ENCODE measurements around the gene RAB6B. TPM values are rescaled to one million over a fixed set of nuclear protein-coding genes. Genes with fewer than 3 reads are reported as not detected.

The RAB6B gene
- total RNA-seq, 1 experiment from 2014 or later = 18.0 TPM

DNA sequence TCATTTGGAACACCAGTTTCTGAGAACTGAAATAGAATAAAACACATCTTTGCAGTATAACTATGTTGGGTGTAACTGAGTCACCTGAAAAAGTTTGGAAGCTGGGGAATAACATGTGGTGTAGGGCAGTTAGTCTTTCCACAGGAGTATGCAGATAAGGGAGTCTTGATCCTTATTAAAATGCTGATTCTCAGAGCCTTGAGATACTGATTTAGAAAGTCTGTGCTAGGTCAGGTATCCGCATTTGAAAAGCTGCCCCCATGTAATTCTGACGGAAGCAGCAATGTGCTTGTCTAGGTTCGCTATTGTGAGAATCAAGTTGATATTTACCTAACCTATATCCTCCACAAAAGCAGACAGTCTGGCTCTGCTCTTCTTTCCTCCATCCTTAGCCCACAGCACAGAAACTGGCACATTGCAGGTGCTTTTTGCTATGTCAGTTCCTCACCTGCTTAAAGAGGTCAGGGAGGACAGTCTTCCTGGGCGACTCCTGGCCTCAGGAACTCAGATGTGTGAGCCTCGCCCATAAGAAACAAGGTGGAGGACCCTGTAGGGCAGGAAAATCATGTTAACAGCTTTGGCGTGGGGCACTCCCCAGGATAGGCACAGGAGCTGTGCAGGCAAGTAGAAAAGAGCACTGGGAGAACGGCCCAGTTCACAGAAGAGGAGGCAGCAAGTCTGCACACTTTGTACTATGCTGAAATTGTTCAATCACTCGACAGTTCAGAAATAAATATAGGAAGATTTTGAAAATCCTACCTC lies 117.7 kb downstream of the RAB6B start:
- no peak overlapping the region for H3K4me3 Mint-ChIP-seq
- ChIA-PET POLR2A (no interaction called here), CTCF (no interaction called here)
- no peak overlapping the region for H3K27ac Mint-ChIP-seq
- peak; percentile 58; the same call in 1 of the 2 replicates for ATAC-seq
- H3K9me3 Mint-ChIP-seq = peaks cover 8% of the 10 kb centered on the region; the same call in 1 of the 2 replicates
- H3K36me3 Mint-ChIP-seq = no peaks in the 10 kb centered on the region
- no peaks in the 10 kb centered on the region for H3K27me3 Mint-ChIP-seq (ENCODE audit: low read depth)
- DNase-seq (ENCODE audit: low spot score) = no peak
- TF ChIP-seq, protein P1, sequence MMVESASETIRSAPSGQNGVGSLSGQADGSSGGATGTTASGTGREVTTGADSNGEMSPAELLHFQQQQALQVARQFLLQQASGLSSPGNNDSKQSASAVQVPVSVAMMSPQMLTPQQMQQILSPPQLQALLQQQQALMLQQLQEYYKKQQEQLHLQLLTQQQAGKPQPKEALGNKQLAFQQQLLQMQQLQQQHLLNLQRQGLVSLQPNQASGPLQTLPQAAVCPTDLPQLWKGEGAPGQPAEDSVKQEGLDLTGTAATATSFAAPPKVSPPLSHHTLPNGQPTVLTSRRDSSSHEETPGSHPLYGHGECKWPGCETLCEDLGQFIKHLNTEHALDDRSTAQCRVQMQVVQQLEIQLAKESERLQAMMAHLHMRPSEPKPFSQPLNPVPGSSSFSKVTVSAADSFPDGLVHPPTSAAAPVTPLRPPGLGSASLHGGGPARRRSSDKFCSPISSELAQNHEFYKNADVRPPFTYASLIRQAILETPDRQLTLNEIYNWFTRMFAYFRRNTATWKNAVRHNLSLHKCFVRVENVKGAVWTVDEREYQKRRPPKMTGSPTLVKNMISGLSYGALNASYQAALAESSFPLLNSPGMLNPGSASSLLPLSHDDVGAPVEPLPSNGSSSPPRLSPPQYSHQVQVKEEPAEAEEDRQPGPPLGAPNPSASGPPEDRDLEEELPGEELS (CRISPR knock-in tag; IDR thresholded peaks at IDR 0.05) = no peak
- TF ChIP-seq, protein P2, sequence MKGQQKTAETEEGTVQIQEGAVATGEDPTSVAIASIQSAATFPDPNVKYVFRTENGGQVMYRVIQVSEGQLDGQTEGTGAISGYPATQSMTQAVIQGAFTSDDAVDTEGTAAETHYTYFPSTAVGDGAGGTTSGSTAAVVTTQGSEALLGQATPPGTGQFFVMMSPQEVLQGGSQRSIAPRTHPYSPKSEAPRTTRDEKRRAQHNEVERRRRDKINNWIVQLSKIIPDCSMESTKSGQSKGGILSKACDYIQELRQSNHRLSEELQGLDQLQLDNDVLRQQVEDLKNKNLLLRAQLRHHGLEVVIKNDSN (CRISPR knock-in tag; IDR thresholded peaks at IDR 0.05) = 0 out of 2 replicates have a peak, but pooled peaks have one; percentile 10
- no peak for TF ChIP-seq ZNF219 (CRISPR knock-in tag; IDR thresholded peaks at IDR 0.05; ENCODE audit: borderline replicate concordance)
- H3K4me1 Mint-ChIP-seq = peaks cover 11% of the 10 kb centered on the region

DNA sequence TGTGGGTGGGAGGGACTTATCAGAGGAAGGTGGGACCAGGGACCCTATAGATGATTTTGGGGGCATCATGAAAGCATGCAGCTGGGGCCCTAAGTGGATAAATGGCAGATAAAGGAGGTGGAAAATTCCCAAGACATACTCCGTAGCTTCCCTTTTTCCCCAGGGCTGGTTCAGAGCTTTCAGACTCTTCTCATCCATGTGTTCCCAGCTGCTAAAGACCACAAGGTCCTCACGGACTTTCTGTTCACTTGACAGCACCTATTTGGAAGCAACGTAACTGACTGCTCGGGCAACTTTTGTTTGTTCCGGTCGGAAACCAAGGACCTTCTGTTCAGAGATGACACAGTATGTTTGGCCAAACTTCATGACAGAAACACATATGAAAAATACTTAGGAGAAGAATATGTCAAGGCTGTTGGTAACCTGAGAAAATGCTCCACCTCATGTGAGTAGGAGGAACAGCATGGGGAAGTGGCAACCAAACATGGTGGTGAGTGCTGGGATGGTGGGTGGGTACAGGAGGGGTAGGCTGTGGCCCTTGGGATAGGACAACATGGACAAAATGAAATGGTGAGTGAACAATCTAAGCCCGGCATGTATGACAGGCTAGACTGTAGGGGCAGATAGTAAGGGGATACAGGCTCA lies 118.8 kb downstream of the RAB6B start:
- POLR2A ChIA-PET = no interaction called here
- CTCF ChIA-PET = no interaction called here
- TF ChIP-seq, protein P3, sequence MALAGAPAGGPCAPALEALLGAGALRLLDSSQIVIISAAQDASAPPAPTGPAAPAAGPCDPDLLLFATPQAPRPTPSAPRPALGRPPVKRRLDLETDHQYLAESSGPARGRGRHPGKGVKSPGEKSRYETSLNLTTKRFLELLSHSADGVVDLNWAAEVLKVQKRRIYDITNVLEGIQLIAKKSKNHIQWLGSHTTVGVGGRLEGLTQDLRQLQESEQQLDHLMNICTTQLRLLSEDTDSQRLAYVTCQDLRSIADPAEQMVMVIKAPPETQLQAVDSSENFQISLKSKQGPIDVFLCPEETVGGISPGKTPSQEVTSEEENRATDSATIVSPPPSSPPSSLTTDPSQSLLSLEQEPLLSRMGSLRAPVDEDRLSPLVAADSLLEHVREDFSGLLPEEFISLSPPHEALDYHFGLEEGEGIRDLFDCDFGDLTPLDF (CRISPR knock-in tag; IDR thresholded peaks at IDR 0.05) = no peak
- TF ChIP-seq, protein P2 (CRISPR knock-in tag; IDR thresholded peaks at IDR 0.05) = no peak
- TF ChIP-seq ETV6 (CRISPR knock-in tag; IDR thresholded peaks at IDR 0.05) (no peak), GTF2I (CRISPR knock-in tag; conservative IDR thresholded peaks at IDR 0.05) (no peak), FOXJ3 (CRISPR knock-in tag; IDR thresholded peaks at IDR 0.05; ENCODE audit: borderline replicate concordance) (no peak), SMAD3 (CRISPR knock-in tag; IDR thresholded peaks at IDR 0.05; ENCODE audit: borderline replicate concordance) (no peak), ZBTB21 (CRISPR knock-in tag; IDR thresholded peaks at IDR 0.05; ENCODE audit: borderline replicate concordance) (no peak), MXD4 (CRISPR knock-in tag; IDR thresholded peaks at IDR 0.05; ENCODE audit: borderline replicate concordance) (no peak), TEAD4 (CRISPR knock-in tag; IDR thresholded peaks at IDR 0.05) (no peak), NFYB (CRISPR knock-in tag; conservative IDR thresholded peaks at IDR 0.05; ENCODE audit: low read depth) (no peak), ESRRA (CRISPR knock-in tag; IDR thresholded peaks at IDR 0.05; ENCODE audit: borderline replicate concordance) (no peak)
- TF ChIP-seq, protein P4, sequence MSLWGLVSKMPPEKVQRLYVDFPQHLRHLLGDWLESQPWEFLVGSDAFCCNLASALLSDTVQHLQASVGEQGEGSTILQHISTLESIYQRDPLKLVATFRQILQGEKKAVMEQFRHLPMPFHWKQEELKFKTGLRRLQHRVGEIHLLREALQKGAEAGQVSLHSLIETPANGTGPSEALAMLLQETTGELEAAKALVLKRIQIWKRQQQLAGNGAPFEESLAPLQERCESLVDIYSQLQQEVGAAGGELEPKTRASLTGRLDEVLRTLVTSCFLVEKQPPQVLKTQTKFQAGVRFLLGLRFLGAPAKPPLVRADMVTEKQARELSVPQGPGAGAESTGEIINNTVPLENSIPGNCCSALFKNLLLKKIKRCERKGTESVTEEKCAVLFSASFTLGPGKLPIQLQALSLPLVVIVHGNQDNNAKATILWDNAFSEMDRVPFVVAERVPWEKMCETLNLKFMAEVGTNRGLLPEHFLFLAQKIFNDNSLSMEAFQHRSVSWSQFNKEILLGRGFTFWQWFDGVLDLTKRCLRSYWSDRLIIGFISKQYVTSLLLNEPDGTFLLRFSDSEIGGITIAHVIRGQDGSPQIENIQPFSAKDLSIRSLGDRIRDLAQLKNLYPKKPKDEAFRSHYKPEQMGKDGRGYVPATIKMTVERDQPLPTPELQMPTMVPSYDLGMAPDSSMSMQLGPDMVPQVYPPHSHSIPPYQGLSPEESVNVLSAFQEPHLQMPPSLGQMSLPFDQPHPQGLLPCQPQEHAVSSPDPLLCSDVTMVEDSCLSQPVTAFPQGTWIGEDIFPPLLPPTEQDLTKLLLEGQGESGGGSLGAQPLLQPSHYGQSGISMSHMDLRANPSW (CRISPR knock-in tag; conservative IDR thresholded peaks at IDR 0.05; ENCODE audit: low read depth) = no peak
- TF ChIP-seq, protein P5, sequence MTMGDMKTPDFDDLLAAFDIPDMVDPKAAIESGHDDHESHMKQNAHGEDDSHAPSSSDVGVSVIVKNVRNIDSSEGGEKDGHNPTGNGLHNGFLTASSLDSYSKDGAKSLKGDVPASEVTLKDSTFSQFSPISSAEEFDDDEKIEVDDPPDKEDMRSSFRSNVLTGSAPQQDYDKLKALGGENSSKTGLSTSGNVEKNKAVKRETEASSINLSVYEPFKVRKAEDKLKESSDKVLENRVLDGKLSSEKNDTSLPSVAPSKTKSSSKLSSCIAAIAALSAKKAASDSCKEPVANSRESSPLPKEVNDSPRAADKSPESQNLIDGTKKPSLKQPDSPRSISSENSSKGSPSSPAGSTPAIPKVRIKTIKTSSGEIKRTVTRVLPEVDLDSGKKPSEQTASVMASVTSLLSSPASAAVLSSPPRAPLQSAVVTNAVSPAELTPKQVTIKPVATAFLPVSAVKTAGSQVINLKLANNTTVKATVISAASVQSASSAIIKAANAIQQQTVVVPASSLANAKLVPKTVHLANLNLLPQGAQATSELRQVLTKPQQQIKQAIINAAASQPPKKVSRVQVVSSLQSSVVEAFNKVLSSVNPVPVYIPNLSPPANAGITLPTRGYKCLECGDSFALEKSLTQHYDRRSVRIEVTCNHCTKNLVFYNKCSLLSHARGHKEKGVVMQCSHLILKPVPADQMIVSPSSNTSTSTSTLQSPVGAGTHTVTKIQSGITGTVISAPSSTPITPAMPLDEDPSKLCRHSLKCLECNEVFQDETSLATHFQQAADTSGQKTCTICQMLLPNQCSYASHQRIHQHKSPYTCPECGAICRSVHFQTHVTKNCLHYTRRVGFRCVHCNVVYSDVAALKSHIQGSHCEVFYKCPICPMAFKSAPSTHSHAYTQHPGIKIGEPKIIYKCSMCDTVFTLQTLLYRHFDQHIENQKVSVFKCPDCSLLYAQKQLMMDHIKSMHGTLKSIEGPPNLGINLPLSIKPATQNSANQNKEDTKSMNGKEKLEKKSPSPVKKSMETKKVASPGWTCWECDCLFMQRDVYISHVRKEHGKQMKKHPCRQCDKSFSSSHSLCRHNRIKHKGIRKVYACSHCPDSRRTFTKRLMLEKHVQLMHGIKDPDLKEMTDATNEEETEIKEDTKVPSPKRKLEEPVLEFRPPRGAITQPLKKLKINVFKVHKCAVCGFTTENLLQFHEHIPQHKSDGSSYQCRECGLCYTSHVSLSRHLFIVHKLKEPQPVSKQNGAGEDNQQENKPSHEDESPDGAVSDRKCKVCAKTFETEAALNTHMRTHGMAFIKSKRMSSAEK (CRISPR knock-in tag; IDR thresholded peaks at IDR 0.05; ENCODE audit: borderline replicate concordance) = no peak
- TF ChIP-seq, protein P6, sequence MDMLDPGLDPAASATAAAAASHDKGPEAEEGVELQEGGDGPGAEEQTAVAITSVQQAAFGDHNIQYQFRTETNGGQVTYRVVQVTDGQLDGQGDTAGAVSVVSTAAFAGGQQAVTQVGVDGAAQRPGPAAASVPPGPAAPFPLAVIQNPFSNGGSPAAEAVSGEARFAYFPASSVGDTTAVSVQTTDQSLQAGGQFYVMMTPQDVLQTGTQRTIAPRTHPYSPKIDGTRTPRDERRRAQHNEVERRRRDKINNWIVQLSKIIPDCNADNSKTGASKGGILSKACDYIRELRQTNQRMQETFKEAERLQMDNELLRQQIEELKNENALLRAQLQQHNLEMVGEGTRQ (CRISPR knock-in tag; IDR thresholded peaks at IDR 0.05) = no peak
- TF ChIP-seq, protein P7, sequence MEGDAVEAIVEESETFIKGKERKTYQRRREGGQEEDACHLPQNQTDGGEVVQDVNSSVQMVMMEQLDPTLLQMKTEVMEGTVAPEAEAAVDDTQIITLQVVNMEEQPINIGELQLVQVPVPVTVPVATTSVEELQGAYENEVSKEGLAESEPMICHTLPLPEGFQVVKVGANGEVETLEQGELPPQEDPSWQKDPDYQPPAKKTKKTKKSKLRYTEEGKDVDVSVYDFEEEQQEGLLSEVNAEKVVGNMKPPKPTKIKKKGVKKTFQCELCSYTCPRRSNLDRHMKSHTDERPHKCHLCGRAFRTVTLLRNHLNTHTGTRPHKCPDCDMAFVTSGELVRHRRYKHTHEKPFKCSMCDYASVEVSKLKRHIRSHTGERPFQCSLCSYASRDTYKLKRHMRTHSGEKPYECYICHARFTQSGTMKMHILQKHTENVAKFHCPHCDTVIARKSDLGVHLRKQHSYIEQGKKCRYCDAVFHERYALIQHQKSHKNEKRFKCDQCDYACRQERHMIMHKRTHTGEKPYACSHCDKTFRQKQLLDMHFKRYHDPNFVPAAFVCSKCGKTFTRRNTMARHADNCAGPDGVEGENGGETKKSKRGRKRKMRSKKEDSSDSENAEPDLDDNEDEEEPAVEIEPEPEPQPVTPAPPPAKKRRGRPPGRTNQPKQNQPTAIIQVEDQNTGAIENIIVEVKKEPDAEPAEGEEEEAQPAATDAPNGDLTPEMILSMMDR (IDR thresholded peaks at IDR 0.05) = no peak

More for the DNA sequence above, 118.8 kb downstream of the RAB6B start:
- no peaks in the 10 kb centered on the region for H3K27me3 Mint-ChIP-seq (ENCODE audit: low read depth)
- DNase-seq (ENCODE audit: low spot score) (no peak), ATAC-seq (no peak)
- H3K4me3 Mint-ChIP-seq = no peak overlapping the region
- no peaks in the 10 kb centered on the region for H3K36me3 Mint-ChIP-seq
- peaks cover 8% of the 10 kb centered on the region; the same call in 1 of the 2 replicates for H3K9me3 Mint-ChIP-seq
- H3K27ac Mint-ChIP-seq = no peak overlapping the region
- H3K4me1 Mint-ChIP-seq = peaks cover 11% of the 10 kb centered on the region
